T-helper 1 cell (primary cell): ENCODE data around the gene TAAR9.
A peak's percentile ranks its signal among the peaks of the same experiment; 100 is the strongest.

Experiments
- DNase-seq, 5 donors: peaks; one replicate each; pipeline ENCODE4 v3.0.0-alpha.2; 2012 to 2020
- total RNA-seq, 4 donors: gene quantifications; one replicate each; lab custom pipeline; 2026; lab: John Stamatoyannopoulos, UW

Gene TAAR9, protein sequence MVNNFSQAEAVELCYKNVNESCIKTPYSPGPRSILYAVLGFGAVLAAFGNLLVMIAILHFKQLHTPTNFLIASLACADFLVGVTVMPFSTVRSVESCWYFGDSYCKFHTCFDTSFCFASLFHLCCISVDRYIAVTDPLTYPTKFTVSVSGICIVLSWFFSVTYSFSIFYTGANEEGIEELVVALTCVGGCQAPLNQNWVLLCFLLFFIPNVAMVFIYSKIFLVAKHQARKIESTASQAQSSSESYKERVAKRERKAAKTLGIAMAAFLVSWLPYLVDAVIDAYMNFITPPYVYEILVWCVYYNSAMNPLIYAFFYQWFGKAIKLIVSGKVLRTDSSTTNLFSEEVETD
- 0 reads per million in 4 donors for total RNA-seq

DNA sequence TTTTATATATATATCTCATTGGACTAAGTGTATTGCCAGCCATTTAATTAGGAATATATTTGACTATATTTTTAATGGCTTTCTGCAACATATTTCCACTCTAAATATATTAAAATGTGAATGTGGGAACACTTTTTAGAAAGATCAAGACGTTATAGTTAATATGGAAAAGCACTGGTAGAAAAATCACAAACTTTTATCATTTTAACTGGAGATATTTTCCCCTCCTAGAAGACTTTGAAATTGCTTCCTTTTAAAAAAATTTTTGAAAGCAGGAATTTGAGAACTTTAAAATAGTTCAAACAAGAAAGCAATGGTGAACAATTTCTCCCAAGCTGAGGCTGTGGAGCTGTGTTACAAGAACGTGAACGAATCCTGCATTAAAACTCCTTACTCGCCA is at the start of gene TAAR9:
Gene TAAR9 (plus strand): TSS at position 301 of the 400 bp plus-strand sequence. CDS start 13 bp downstream, at position 314.
- DNase-seq, result no peak

DNA sequence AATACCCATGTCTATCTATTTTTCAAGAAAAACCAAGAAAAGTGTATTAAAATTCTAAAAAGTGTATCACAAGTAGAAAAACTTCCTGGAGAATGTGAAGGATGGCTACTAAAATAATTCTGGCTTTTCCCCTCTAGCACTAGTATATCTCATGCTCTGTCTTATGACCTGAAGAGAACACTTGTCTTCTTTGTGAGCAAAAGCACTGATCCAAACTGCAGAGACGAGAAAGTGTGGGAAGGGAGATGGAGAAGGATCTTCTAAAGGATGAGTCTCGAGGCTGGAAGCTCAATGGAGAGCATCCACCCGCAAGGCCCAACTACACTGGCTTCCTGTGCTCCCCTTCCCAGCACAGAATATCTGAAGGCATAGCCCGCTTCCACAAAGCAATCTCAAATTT is 48.7 kb upstream of the TAAR9 start:
- DNase-seq, result no peak

DNA sequence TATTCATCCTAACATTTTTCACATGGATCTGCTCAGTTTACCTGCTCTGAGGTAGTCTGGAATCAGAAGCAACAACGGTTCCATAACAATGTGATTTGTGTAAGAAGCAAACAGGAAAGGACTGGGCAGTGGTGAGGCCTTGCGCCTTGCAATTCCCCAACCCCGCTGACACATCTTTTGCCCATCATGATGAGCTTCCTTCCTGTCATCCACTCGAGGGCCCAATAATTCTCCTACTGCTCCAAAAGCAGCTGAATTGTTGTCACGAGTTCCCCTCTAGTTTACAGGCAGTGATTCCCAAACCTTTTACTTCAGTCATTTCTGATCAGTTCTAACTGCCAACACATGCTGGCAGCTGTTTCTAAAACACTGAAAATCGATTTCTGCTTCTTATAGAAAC is 48.1 kb upstream of the TAAR9 start:
- no peak for DNase-seq

DNA sequence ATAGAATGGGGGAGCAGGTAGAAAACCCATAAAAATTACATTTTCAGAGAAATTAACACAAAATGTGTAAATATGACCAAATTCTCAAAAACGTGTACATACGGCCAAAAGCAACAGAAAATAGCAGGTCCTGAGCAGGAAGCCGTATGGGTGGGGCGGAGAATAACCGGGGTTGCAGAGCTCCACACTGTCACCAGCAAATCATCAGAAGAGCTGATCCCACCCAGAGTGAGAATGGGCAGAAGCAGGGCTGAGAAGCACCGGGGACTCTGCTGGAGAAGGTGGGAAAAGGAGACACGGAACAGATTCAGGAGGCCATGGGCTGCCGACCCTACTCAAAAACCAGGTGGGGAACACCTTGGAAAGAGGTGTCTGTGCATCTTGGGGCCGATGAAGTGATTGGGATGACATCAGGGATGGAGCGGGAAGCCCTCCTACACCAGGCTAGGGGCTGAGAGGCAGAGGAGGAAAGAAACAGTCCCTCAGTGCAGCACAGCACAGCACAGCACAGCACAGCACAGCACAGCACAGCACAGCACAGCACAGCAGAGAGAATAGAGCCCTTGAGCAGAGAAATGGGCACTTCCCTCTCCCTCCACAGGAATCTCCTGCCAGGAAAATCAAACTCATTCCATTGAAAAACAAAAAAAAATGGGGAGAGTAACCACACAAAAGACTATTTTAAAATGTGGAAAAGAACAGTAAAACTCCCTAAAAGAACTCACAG is 47.4 kb upstream of the TAAR9 start:
- DNase-seq, result no peak

DNA sequence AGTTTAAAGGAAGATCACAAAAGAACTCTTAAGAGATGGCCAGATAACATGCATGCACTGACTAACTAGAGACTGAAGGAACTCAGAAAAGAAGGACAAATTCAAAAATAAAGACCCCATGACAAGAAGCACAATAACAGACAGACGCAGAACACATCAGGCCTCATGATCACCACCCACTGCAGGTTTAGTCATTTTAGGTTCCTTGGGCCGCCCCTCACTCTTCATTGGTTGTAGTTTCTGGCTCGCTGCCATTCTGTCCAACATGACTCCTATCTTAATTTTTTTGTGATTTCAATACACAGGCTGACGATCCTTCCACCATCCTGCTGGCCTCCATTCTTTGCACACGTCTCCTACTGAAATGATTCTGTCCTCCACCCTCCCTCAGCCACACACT is 46.8 kb upstream of the TAAR9 start:
- no peak for DNase-seq

DNA sequence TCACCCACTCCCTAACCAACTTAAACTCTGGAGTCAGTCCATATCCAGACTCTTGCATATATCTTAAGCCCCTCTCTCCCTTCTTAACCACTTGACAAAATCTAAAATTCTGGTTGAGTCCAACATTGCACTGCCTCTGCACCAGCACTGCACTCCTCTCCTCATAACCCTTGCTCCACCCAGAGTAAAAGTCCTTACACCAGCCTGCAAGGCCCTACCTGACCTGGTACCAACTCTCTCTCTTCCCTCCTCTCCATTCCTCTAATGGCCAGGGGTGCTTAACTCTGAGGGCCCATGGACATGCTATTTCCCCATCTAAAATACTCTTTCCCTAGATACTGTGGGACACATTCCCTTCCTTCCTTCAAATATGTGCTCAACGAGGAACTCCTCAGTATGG is 46.2 kb upstream of the TAAR9 start:
- DNase-seq, result no peak

DNA sequence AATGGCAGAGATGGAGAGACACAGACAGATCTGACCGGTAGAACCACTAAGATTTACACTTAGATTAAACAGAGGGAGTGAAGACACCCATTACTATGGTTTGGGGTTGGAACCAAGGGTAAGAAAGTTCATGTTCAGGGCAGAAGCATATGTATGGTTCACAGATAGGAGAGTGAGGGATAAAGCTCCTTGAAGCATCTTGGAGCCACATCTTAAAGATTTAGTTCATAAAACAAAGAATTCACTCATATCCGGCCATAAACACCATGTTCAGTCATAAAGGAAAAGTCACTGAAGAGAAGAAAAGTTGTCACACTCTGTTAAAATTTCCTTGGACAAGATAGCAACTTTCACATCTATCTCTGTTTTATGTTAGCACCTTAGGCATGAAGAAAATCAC is 43.1 kb upstream of the TAAR9 start:
- peak in 1 of 5 donors; percentile 19 for DNase-seq

DNA sequence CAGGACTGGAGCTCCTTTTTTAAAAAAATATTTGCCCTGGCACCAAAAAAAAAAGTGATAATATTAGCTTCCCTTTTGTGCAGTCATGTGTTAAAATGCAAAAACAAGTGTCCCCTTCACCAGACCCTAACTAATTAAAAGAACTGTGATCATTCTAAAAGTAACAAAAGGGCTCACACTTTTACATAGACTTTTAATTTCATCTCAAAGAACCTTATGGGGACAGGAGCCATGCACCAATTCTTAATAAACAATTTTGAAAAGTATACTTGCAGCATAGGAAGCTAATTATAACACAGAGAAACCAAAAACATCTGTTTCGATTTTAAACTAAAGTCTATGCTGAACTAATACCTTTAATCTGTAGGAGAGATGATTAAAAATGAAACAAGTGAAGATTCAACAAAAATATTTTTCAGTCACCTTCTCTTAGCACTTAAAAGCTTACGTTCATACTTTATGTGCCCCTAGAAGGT is 42.4 kb upstream of the TAAR9 start:
- DNase-seq, result peak in 1 of 5 donors; percentile 9

DNA sequence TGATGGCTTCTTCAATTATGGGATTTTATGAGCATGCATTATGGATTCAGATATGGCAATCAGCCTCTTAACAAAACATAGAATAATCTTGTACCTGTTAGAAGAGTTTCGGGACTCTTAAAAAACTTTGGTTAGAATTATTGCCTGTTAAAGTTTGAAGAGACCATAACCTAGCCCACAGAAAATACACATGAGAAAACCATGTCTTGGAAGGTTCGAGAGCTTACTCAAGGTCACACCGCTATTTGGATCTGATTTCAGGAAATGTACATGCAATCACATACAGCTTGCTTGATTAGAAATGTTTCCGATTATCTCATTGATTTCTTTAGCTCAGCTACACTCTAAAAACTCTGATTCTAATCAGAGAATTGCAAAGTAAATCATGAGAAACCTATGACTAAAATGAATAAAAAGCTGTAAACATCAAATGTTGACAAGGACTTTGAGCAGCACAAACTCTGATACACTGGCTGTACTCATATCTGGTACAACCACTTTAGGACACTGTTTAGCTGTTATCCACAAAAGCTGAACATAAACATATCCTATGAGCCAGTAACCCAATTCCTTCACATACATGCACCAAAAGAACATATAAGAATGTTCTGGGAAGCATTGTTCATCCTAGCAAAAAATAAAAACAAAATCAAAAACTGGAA is 41.4 kb upstream of the TAAR9 start:
- no peak for DNase-seq

DNA sequence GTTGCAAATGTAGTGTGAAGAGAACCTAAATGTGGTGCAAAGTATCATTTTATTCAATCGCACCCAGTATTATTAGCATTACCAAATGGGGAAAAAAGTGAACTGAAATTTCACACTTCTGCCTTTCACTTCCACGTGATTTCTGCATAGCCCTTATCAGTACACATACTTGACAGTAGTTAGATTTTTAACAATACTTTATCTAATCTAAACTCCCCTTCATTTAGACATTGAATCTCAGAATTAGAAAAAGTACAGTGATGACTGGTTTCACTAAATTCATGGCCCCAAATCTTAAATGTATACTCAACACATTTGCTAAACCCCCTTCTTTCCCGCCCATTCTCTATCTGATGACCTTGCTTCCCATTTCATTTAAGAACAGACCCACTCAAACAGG is 39.4 kb upstream of the TAAR9 start:
- no peak for DNase-seq

DNA sequence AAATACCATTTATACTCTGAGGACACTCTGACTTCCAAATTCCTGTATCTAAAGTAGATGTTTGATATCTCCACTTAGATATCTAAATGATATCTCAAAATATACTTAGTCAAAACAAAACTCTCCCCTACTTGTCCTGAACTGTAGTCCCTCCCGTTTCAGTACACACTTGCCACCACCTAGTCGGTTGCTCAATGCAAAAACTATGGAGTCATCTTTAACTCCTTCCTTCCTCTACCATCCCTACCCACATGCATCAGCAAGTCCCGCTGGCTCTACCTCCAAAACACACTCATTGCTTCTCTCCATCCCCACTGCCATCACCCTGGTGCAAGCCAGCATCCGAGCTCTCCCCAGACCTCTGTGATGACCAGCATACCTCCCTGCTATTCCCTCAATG is 38.3 kb upstream of the TAAR9 start:
- no peak for DNase-seq

DNA sequence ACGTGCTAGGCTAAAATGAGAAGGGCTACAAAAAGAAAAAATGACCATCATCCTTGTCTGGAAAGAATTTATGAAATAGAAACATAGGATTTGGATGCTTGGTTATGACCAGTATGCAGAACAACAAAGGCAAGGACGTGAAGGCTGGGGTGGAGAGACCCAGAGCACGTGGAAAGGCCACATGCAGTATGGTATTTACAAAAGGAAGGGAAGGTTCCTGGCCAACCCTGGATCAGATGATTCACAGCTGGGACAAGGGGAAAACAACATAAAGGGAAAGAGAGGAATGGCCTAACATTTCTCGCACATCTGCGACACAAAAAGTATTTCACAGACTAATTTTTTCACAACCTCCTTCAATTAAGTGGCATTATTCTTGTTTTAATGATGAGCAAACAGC is 33.3 kb upstream of the TAAR9 start:
- no peak for DNase-seq

DNA sequence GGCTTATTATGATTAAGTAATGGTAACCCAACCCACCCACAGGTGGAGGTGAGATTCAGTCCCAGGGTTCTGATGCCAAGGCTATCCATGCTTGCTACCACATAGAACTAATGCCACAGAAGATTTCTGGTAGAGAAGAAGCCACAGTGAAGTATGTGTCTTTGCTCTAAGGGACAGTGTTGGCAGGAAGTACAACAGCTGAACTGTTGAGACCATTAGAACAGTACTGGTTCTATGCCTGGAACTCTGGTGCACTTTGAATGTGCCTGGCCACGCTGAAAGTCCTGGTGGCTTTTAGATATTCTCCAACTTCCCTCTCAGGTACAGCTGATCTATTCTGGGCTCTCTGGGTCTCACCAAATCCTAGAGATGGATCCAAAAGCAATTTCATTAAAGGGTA is 32.9 kb upstream of the TAAR9 start:
- no peak for DNase-seq

DNA sequence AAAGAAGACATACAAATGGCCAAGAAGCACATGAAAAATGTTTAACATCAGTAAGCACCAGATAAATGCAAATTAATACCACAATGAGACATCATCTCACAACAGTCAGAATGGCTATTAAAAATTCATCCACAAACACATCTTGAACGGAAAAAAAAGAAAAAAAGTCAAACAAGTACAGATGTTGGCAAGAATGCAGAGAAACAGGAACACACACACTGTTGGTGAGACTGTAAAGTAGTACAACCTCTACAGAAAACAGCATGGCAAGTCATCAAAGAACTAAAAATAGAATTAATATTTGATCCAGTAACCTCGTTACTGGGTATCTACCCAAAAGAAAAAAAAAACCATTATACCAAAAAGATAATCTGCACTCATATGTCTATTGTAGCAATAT is 31.6 kb upstream of the TAAR9 start:
- DNase-seq, result no peak

DNA sequence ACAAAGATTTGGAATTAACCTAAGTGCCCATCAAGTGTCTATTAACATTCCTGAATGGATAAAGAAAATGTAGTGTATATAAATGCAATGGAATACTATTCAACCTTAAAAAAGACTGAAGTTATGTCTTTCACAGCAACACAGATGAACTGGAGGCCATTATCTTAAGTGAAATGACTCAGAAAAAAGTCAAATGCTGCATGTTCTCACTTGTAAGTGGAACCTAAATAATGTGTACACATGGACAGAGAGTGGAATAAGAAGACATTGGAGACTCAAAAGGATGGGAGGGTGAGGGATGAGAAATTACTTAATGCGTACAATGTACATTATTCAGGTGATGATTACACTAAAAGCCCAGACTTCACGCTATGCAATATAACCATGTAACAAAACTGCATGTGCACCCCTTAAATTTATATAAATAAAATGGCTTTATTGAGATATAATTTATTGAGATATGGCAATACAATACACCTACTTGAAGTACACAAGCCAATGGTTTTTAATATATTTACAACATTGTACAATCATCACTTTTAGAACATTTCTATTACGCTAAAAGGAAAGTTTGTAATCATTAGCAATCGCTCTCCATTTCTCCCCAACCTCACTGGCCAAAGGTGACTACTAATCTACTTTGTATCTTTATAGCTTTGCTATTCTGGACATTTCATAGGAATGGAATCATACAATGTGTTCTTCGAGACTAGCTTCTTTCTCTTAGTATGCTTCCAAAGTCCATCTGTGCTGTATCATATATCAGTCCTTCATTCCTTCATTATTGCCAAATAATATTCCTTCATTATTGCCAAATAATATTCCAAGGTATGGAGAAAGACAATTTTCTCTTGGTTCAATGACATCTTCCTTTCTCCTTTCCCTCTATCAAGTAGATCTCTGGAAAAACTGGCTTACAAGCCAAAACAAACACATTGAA is 30.9 kb upstream of the TAAR9 start:
- no peak for DNase-seq

DNA sequence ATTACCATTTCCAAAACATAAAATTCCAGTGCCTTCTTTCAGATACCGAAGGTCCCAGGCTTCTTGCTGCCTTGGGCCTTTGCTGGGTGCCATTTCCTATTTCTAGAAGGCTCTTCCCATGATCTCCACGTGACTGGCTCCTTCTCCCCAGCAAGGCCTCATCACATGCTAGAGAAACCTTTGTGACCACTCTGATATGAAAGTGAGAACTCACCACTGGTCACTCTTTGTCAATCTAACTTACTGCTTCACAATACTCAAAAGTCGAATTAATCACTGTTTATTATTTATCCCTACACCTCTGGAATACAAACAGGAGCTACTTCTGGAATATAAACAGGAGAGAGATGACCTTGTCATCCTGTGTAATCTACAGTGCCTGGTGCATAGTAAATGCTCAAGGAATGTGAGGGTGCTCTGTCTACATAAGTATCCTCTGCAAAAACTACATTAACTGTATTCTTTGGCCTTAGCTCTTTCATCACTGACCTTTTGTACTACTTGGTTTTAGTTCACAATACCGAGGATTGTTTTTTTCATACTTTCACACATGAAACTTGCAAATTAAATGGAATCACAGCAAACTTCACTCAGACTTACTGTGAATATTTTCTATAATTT is 26.8 kb upstream of the TAAR9 start:
- DNase-seq, result no peak

DNA sequence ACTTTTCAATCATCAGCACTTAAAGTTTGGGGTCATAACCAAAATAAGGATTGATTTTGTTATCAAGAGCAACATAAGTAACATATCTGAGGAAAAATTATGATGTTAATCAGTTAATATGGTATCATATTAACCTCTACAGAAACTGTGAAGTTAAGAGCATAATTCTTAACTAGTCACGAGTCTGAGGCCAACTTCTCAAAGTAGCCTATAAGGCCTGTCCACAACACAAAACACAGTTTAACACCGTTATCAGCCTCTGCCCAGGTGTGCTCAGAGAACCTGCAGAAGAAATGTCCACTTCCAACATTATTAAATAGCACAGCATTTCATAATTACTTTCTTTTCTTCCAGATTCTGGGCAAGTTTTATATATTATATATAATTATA is 26.3 kb upstream of the TAAR9 start:
- no peak for DNase-seq

DNA sequence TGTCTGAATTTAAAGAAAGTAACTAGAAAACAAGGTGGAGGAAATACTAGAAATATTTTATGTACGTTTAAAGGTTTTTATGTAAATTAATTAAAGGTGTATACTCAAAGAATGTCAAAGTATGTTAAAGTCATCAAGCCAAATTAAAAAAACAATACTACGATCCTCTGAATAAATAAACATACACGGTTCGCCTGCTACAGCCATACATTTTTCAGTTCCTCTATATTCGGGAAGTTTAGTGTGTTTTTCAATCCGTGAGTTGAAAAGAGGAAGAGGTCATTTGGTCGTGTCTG is 25.8 kb upstream of the TAAR9 start:
- no peak for DNase-seq

DNA sequence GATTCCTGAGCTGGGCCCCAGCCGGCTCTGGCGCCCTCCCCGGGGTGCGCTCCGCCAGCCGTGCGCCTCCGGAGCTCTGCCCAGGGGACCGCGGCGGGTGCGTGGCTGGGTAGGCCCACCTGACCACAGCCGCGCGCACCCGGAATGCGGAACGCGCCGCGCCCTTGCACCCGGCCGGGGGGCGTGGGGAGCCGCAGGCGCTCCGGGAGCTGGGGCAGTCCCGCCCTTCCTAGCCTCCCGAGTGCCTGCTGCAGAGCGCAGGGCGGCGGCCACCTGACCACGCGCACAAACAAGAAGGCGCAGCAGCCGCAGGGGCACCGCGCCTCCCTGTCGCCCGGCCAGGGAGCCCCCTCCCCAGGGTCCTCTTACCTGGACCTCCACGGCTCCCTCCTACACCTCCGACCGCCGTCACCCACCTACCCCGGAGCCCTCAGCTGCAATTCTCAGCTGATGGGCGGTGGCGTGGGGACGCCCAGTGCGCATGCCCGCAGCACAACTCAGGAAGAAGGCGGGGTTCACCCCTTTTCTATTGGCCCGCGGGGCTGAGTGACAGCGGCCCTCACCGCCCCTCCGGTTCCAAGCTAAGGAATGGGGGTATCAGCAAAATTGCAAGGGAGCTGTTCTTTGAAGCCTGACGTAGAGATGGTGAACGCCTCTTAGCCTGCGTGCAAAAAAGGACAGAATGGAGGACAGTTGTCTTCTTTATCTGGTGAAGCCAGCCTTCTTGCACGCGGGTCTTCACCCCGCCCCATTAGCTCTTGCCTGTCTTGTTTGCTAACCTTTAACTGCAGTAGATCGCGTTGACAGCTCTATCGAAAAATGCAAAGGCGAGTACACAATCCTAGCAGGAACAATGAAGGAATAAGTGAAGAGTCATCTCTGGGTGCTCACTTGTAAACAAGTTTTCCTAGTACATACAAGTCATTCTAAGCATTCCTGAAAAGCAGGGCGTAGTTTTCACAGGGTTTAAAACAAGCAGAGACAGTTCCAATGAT is 25.1 kb upstream of the TAAR9 start, which contains the start of gene STX7:
Gene STX7 (minus strand): TSS at position 479 of the 995 bp plus-strand sequence. CDS start 9,586 bp downstream, outside the sequence.
- DNase-seq, result peak; percentile 71 to 87 (median 77)

DNA sequence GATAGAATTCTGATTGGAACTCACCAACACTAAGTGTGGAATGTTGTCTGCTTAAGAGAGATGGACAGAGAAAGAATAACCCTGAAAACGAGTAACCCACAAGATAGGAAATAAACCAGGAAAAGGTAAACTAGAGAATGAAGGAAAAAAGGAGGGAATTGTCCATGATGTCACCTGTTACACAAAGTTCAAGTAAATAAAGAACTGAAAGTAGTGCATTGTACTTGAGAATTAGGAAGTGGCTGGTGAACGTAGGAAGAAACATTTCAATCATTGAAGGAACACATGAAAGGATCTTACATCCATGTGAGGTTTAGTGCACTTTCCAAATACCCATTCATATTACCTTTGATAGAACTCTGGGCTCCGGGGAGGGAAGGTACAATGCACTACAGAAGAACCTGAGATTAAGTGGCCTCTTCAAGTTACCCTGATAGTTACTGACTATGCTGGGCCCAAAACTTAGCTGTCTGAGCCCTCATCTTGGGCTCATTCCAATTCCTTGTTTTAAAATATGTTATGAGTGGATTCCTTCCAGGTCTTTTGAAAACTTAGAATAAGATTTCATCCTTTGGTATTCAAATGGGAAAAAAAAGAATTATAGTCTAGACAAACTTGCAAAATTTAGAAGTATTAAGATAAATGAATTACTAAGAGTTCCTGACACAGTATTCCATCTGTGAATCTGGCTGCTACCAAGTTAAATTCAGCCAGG is 24.1 kb upstream of the TAAR9 start:
- DNase-seq, result no peak
